OCI-LY7 (cell line): ENCODE results near the gene TUBA8.

ENCODE experiments used
- CTCF ChIP-seq: fragments of 200-600 bp; sonication (generic); conservative IDR thresholded peaks from 2 replicates; pipeline ENCODE4 v1.5.1; 2014; ENCODE audit warnings: mild to moderate bottlenecking, antibody characterized with exemption, low read length, moderate library complexity, mixed read lengths
- EZH2phosphoT487 ChIP-seq: fragments of 200-600 bp; sonication (generic); IDR thresholded peaks from 2 replicates; pipeline ENCODE4 v1.6.1; 2018; ENCODE audit warnings: low read depth, borderline replicate concordance, mild to moderate bottlenecking, mixed run types, antibody characterized with exemption, low read length, moderate library complexity, mixed read lengths

GRCh38 chr22:18136563-18137320 is 26.1 kb downstream of the TUBA8 start:
- no peak for TF ChIP-seq CTCF
- TF ChIP-seq EZH2phosphoT487 = no peak
